Esophagus muscularis mucosa (tissue), 2 donors: Measurements from ENCODE around the gene SORCS2.
"Not testable (repeated sequence)": the region's sequence is repeated elsewhere in the genome, so short reads cannot be mapped to it uniquely, and the experiment has no call there.

Source experiments
- POLR2A ChIP-seq: fragments of 450-650 bp; IDR thresholded peaks from one replicate; pipeline ENCODE4 v1.6.1; 2017; ENCODE audit warnings: antibody characterized with exemption, moderate library complexity, mild to moderate bottlenecking, low read depth
- POLR2AphosphoS5 ChIP-seq, 2 donors: sonication (generic); formaldehyde crosslinking; IDR thresholded peaks; one replicate each; pipeline ENCODE4 v1.6.1; 2017; ENCODE audit warnings: antibody characterized with exemption in 2 of 2

GRCh38 chr4:7165056-7165873, 27.1 kb upstream of the SORCS2 start:
- TF ChIP-seq POLR2A; POLR2AphosphoS5 (IDR thresholded peaks at IDR 0.05): not testable (repeated sequence)
